D721Med (cell line): ENCODE results near the gene IL1RAPL1.

ENCODE experiments used
- DNase-seq: peaks from one replicate; pipeline ENCODE4 v3.0.0; 2011; ENCODE audit warnings: low spot score; ENCODE audit not compliant: insufficient read length
- FAIRE-seq: peaks from 2 replicates; lab custom pipeline; 2011; peaks lifted over from hg19 to GRCh38; lab: Jason Lieb, UNC
- CTCF ChIP-seq: IDR thresholded peaks from 2 replicates; pipeline ENCODE4 v1.5.1; 2012; ENCODE audit warnings: mild to moderate bottlenecking, control low read depth; ENCODE audit not compliant: insufficient read depth; ENCODE audit errors: missing control alignments

The IL1RAPL1 gene

GRCh38 chrX:29023207-29023606, 436.0 kb downstream of the IL1RAPL1 start:
- DNase-seq: no peak
- no peak for TF ChIP-seq CTCF
- no peak for FAIRE-seq

DNA sequence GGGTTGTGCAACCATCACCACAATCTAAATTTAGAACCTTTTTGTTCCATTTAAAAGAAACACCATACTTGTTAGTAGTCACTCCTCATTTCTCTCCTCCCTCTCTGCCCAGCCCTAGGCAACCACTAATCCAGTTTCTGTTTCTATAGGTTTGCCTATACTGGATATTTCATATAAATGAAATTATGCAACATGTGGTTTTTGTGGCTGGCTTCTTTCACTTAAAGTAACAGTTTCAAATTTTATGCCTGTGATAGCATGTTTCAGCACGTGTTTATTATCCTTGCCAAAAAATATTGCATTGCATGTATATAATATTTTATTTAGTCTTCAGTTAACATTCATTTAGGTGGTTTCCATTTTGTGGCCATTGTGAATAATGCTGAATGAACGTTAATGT, 437.6 kb downstream of the IL1RAPL1 start:
- no peak for TF ChIP-seq CTCF
- DNase-seq (no peak), FAIRE-seq (no peak)

DNA sequence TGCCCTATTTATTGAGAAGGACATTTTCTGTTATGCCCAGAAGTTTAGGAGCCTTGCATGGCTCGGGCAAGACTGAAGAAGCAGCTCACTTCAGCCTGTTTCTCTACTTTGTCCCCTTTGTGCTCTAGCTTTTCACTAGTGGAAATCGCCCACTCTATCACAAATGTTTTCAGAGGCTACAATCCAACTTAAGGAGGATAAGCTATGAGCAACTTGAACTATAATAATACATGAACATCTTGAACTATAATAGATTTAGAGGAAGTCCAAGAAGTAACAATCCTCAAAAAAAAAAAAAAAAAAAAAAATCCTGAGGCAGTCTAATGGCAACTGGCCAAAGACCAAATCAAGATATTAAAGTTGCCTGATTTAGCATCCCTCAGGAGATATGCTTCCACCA, 452.3 kb downstream of the IL1RAPL1 start:
- no peak for TF ChIP-seq CTCF
- FAIRE-seq (no peak), DNase-seq (no peak)

DNA sequence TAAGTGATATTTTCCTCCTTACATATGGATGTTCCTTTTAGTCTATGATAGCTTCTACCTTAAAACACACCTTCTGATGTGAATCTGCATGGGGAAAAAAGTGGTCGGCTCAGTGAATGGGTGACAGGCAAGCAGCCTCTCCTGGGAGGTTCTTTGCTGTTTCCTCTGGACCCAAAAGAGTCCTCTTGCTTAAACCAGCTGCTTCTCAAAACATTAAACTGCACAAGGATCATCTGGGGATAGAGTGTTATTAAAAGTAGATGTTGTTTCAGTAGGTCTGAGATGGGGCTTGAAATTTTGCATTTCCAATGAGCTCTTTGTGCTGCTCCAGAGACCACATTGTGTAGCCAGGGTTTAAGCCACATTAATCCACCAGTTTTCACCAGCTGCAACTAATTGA, 452.9 kb downstream of the IL1RAPL1 start:
- FAIRE-seq (no peak), DNase-seq (no peak)
- TF ChIP-seq CTCF: no peak

- DNase-seq: no peak
- TF ChIP-seq CTCF: no peak
- no peak for FAIRE-seq
Observed at GRCh38 chrX:29042341-29042740, 455.1 kb downstream of the IL1RAPL1 start.

- no peak for DNase-seq
- no peak for TF ChIP-seq CTCF
- no peak for FAIRE-seq
Observed at GRCh38 chrX:29043746-29044145, 456.5 kb downstream of the IL1RAPL1 start.

DNA sequence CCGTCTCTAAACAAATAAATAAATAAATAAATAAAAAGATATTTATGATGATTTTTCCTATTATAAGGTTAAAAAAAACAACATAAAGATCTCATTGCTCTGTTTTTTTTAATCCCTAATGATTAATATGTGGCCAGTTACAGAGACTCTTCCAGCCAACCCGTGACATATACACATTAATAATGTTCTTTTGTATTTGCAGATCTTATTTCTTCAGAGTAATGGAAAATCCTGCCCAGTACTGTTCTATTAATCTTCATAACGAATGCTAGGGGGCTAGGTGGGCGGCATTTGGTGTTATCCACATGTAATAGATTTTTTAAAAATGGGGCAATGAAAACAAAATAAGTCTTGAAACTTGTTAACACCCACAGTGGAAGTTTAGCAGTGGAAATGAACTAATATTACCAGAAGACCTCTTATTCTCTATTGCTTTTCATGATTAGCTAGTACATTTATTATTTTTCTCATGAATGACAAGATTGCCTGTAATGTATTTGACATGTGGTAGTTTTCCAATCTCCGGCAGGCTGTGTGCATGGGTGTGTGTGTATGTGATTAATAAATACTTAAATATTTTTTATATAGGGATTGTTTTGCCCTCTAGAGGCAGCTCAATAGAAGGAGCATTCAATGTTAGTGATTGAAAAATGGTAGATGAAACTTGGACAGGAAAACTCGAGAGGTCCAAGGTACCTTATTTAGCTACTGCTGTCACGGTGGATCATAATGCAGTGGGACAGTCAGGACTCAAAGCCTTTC, 457.4 kb downstream of the IL1RAPL1 start:
- FAIRE-seq: no peak

More for the DNA sequence above, 457.4 kb downstream of the IL1RAPL1 start:
- no peak for TF ChIP-seq CTCF
- DNase-seq: no peak
